ENCODE measurements around the gene KDM5A.

DNA sequence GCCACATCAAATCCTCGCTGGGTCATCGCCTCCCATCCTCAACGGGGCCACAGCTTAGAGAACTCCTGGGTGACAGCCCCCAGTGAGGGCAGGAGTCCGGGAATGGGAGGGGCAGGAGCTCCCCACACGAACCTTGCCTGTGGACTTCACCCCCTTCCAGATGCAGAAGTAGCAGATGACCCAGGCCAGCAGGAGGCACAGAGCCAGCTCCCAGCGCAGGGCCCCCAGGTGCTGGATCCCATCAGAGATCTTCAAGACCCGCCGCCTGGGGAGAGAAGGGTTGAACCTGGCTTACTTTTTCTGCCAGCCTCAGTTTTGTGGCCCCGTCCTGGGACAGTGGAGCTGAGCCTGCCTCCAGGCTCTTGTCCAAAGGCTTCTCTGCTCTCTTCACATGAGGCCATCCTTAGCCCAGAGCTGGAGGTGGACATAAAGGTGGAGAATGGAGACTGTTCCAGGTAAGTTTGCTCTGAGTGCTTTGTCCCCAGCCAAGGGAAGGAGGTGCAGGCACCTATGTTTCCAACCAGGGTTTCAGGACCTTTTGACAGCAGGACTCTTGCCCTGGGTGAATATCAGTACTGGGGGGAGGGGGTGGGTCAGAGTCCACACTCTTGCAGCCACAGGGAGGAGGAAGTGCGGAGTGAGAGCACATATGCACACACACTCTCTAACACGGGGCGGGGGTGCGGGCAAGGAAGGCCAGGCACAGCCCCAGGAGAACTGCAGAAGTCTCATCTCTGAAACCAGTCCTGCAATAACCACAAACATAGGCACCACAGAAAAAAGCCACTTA is 151.9 kb downstream of the KDM5A start:
- TF ChIP-seq, protein P1, sequence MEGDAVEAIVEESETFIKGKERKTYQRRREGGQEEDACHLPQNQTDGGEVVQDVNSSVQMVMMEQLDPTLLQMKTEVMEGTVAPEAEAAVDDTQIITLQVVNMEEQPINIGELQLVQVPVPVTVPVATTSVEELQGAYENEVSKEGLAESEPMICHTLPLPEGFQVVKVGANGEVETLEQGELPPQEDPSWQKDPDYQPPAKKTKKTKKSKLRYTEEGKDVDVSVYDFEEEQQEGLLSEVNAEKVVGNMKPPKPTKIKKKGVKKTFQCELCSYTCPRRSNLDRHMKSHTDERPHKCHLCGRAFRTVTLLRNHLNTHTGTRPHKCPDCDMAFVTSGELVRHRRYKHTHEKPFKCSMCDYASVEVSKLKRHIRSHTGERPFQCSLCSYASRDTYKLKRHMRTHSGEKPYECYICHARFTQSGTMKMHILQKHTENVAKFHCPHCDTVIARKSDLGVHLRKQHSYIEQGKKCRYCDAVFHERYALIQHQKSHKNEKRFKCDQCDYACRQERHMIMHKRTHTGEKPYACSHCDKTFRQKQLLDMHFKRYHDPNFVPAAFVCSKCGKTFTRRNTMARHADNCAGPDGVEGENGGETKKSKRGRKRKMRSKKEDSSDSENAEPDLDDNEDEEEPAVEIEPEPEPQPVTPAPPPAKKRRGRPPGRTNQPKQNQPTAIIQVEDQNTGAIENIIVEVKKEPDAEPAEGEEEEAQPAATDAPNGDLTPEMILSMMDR (IDR thresholded peaks at IDR 0.05), result no peak
- no peak for TF ChIP-seq POLR2A (IDR thresholded peaks at IDR 0.05)
